PC-3 (cell line): Measurements from ENCODE around the gene TMEM52. TPM values are rescaled to one million over a fixed set of nuclear protein-coding genes. Genes with fewer than 3 reads are reported as not detected.
A peak's percentile ranks its signal among the peaks of the same experiment; 100 is the strongest.

Source experiments
- ATAC-seq: fragments of 200-7000 bp; cut with Tn5 transposase; 2 replicates; pipeline ENCODE4 v1.9.1; 2020; ENCODE audit warnings: mild to moderate bottlenecking, moderate library complexity
- BruUV-seq: library from RNA; stranded (reverse); fragments of 400-500 nt; replicated peaks from 2 replicates; lab custom pipeline; 2021; lab: Mats Ljungman, UMichigan
- CTCF ChIA-PET: fragments of 300-600 bp; sonication (Branson Sonifier 250); formaldehyde crosslinking; loops from one replicate; lab custom pipeline; 2022; ENCODE audit warnings: antibody characterized with exemption; lab: Charles Lee
- POLR2A ChIA-PET: fragments of 300-600 bp; sonication (Branson Sonifier 250); formaldehyde crosslinking; loops from one replicate; lab custom pipeline; 2022; ENCODE audit warnings: antibody characterized with exemption; ENCODE audit not compliant: unreplicated experiment; lab: Charles Lee
- DNase-seq: peaks from one replicate; pipeline ENCODE4 v3.0.0-alpha.2; 2015
- H2AFZ ChIP-seq: fragments of 300-600 bp; sonication (generic); 2 replicates; pipeline ENCODE4 v1.6.0; 2016; ENCODE audit warnings: antibody characterized with exemption, low read length
- H3F3A ChIP-seq: fragments of 300-600 bp; sonication (generic); one replicate; pipeline ENCODE4 v1.6.0; 2017; ENCODE audit warnings: antibody characterized with exemption, low read length, control low read depth, mild to moderate bottlenecking; ENCODE audit not compliant: unreplicated experiment
- H3K27ac ChIP-seq: fragments of 300-600 bp; sonication (generic); 2 replicates; pipeline ENCODE4 v1.5.1; 2016; ENCODE audit warnings: mild to moderate bottlenecking, low read length
- H3K27me3 ChIP-seq: fragments of 300-600 bp; sonication (generic); 2 replicates; pipeline ENCODE4 v1.6.1; 2016; ENCODE audit warnings: low read length, mixed read lengths
- H3K36me3 ChIP-seq: fragments of 300-600 bp; sonication (generic); 2 replicates; pipeline ENCODE4 v1.6.1; 2016; ENCODE audit warnings: low read depth, mixed run types, low read length, mixed read lengths
- H3K4me1 ChIP-seq: fragments of 300-600 bp; sonication (generic); 2 replicates; pipeline ENCODE4 v1.5.1; 2016; ENCODE audit warnings: low read length; ENCODE audit not compliant: insufficient read depth
- H3K4me2 ChIP-seq: fragments of 300-600 bp; sonication (generic); 2 replicates; pipeline ENCODE4 v1.6.0; 2016; ENCODE audit warnings: low read length
- H3K4me3 ChIP-seq: fragments of 300-600 bp; sonication (generic); 2 replicates; pipeline ENCODE4 v1.5.1; 2016; ENCODE audit warnings: mild to moderate bottlenecking, low read length, mixed read lengths
- H3K79me2 ChIP-seq: fragments of 300-600 bp; sonication (generic); 2 replicates; pipeline ENCODE4 v1.6.1; 2017; ENCODE audit warnings: low read length, mixed read lengths
- H3K9ac ChIP-seq: fragments of 300-600 bp; sonication (generic); 2 replicates; pipeline ENCODE4 v1.6.0; 2016; ENCODE audit warnings: mild to moderate bottlenecking, low read length
- H3K9me2 ChIP-seq: fragments of 300-600 bp; sonication (generic); replicated peaks from 2 replicates; pipeline ENCODE4 v1.6.1; 2016; ENCODE audit warnings: mixed run types, low read length, mixed read lengths
- H3K9me3 ChIP-seq: fragments of 300-600 bp; sonication (generic); 2 replicates; pipeline ENCODE4 v1.6.1; 2016; ENCODE audit warnings: low read length, mixed read lengths
- H4K20me1 ChIP-seq: fragments of 300-600 bp; sonication (generic); 2 replicates; pipeline ENCODE4 v1.6.1; 2016; ENCODE audit warnings: low read length, mixed read lengths
- CTCF ChIP-seq: fragments of 300-600 bp; sonication (generic); conservative IDR thresholded peaks from 2 replicates; pipeline ENCODE4 v1.5.1; 2017; ENCODE audit warnings: antibody characterized with exemption, low read depth, mild to moderate bottlenecking, low read length
- EZH2 ChIP-seq: fragments of 300-600 bp; sonication (generic); IDR thresholded peaks from one replicate; pipeline ENCODE4 v1.6.1; 2017; ENCODE audit warnings: antibody characterized with exemption, mild to moderate bottlenecking, low read length; ENCODE audit not compliant: unreplicated experiment
- EZH2phosphoT487 ChIP-seq: fragments of 300-600 bp; sonication (generic); IDR thresholded peaks from 2 replicates; pipeline ENCODE4 v1.6.1; 2018; ENCODE audit warnings: mild to moderate bottlenecking, antibody characterized with exemption, low read length, borderline replicate concordance
- intact Hi-C: fragments of 100-400 bp; cut with micrococcal nuclease; formaldehyde crosslinking; loops from 2 replicates; pipeline ENCODE4 v1.9.0; 2023
- total RNA-seq: library from RNA; depleted of rRNA; stranded (reverse); fragments of >200 nt; gene quantifications from 2 replicates; pipeline ENCODE4 v1.2.3, GENCODE V29; 2014

The TMEM52 gene
- total RNA-seq, 1 experiment from 2014 or later, result 22.6 TPM

GRCh38 chr1:1899967-1900327 is 19.1 kb downstream of the TMEM52 start:
- BruUV-seq, result no TSS peak
- ChIA-PET CTCF (interaction anchor here (1.2 kb wide), 1 partner anchor 9 kb away, joined by 4 read pairs; no protein-coding TSS in a partner anchor), POLR2A (no interaction called here)
- Histone ChIP-seq H2AFZ (no peak overlapping the region), H3K4me2 (no peak overlapping the region), H3K79me2 (no peaks in the 10 kb centered on the region), H3F3A (no peaks in the 10 kb centered on the region), H4K20me1 (no peaks in the 10 kb centered on the region), H3K36me3 (no peaks in the 10 kb centered on the region), H3K4me1 (peaks cover 4% of the 10 kb centered on the region), H3K9me2 (no peaks in the 10 kb centered on the region), H3K4me3 (no peak overlapping the region), H3K27me3 (no peaks in the 10 kb centered on the region), H3K27ac (no peak overlapping the region), H3K9me3 (no peaks in the 10 kb centered on the region), H3K9ac (no peak overlapping the region)
- intact Hi-C loops, result loop anchor here (10.0 kb wide), 1 partner anchor 215 kb away; no protein-coding TSS in a partner anchor
- DNase-seq (no peak), ATAC-seq (no peak)
- no peak for TF ChIP-seq EZH2phosphoT487

GRCh38 chr1:1899266-1899966 is 19.7 kb downstream of the TMEM52 start:
- Histone ChIP-seq H3K4me3 (no peak overlapping the region), H3K9me2 (no peaks in the 10 kb centered on the region), H3K4me1 (peaks cover 10% of the 10 kb centered on the region), H3K4me2 (no peak overlapping the region), H2AFZ (no peak overlapping the region), H3K9me3 (no peaks in the 10 kb centered on the region), H3K27ac (no peak overlapping the region), H3K36me3 (no peaks in the 10 kb centered on the region), H3F3A (no peaks in the 10 kb centered on the region), H3K79me2 (no peaks in the 10 kb centered on the region), H3K9ac (no peak overlapping the region), H3K27me3 (no peaks in the 10 kb centered on the region), H4K20me1 (no peaks in the 10 kb centered on the region)
- no TSS peak for BruUV-seq
- ATAC-seq (peak; percentile 44), DNase-seq (peak; percentile 34)
- intact Hi-C loops, result no loop called here
- POLR2A ChIA-PET, result no interaction called here
- CTCF ChIA-PET, result interaction anchor here (0.5 to 1.9 kb wide), 3 partner anchors 7 to 16 kb away, joined by 4 to 7 read pairs (median 5); no protein-coding TSS in a partner anchor
- TF ChIP-seq EZH2, result no peak
- no peak for TF ChIP-seq EZH2phosphoT487
- peak; percentile 44 for TF ChIP-seq CTCF

GRCh38 chr1:1898246-1898933 is 20.7 kb downstream of the TMEM52 start:
- H3K27me3 ChIP-seq, result no peaks in the 10 kb centered on the region
- ATAC-seq (no peak), DNase-seq (no peak)
- intact Hi-C loops, result no loop called here
- H3F3A ChIP-seq, result no peaks in the 10 kb centered on the region
- no peak overlapping the region for H3K4me2 ChIP-seq
- no peaks in the 10 kb centered on the region for H3K36me3 ChIP-seq
- TF ChIP-seq EZH2phosphoT487, result no peak
- TF ChIP-seq EZH2, result no peak
- no peak for TF ChIP-seq CTCF
- no peaks in the 10 kb centered on the region for H3K9me2 ChIP-seq
- no peak overlapping the region for H2AFZ ChIP-seq
- ChIA-PET CTCF (interaction anchor here (0.5 to 1.9 kb wide), 3 partner anchors 8 to 40 kb away, joined by 3 to 5 read pairs (median 4); no protein-coding TSS in a partner anchor), POLR2A (no interaction called here)
- H3K79me2 ChIP-seq, result no peaks in the 10 kb centered on the region
- no peak overlapping the region for H3K4me3 ChIP-seq
- no peak overlapping the region for H3K9ac ChIP-seq
- H4K20me1 ChIP-seq, result no peaks in the 10 kb centered on the region
- no peaks in the 10 kb centered on the region for H3K9me3 ChIP-seq
- peaks cover 14% of the 10 kb centered on the region for H3K4me1 ChIP-seq
- no TSS peak for BruUV-seq
- H3K27ac ChIP-seq, result no peak overlapping the region
